Astrocyte of the cerebellum (primary cell): Measurements from ENCODE around the gene ZYG11B.
"Not testable (repeated sequence)": the region's sequence is repeated elsewhere in the genome, so short reads cannot be mapped to it uniquely, and the experiment has no call there.

Experiments
- DNase-seq: peaks from one replicate; pipeline ENCODE4 v3.0.0-alpha.2; 2011; ENCODE audit warnings: low read depth
- H3K4me3 ChIP-seq: 2 replicates; pipeline ENCODE4 v1.5.1; 2011; ENCODE audit warnings: mild to moderate bottlenecking, low read depth, low read length, moderate library complexity
- CTCF ChIP-seq: IDR thresholded peaks from 2 replicates; pipeline ENCODE4 v1.5.1; 2012; ENCODE audit warnings: low read length, low read depth, moderate library complexity, mild to moderate bottlenecking; ENCODE audit errors: missing control alignments
- in situ Hi-C: cut with HindIII; loops from 2 replicates; pipeline ENCODE4 v1.10.0; 2017; ENCODE audit warnings: low sequenced_read_pairs

ZYG11B gene

GRCh38 chr1:52857443-52857842 is 131.2 kb downstream of the ZYG11B start:
- no peak for DNase-seq
- in situ Hi-C loops: no loop called here
- H3K4me3 ChIP-seq: no peak overlapping the region
- no peak for TF ChIP-seq CTCF

- DNase-seq: no peak
- no peak overlapping the region for H3K4me3 ChIP-seq
- no peak for TF ChIP-seq CTCF
- in situ Hi-C loops: no loop called here
Observed at GRCh38 chr1:52862666-52863458, 136.6 kb downstream of the ZYG11B start.

GRCh38 chr1:52867087-52867863 is 141.0 kb downstream of the ZYG11B start:
- no peak overlapping the region for H3K4me3 ChIP-seq
- no peak for DNase-seq
- in situ Hi-C loops: no loop called here
- TF ChIP-seq CTCF: no peak

- DNase-seq, H3K4me3 ChIP-seq, in situ Hi-C loops: not testable (repeated sequence)
Observed at GRCh38 chr1:52869727-52870126, 143.5 kb downstream of the ZYG11B start.

- TF ChIP-seq CTCF: no peak
- no peak for DNase-seq
- no peak overlapping the region for H3K4me3 ChIP-seq
- in situ Hi-C loops: no loop called here
Observed at GRCh38 chr1:52876843-52877242, 150.6 kb downstream of the ZYG11B start.
